NCI-H2171 (cell line): ENCODE results near the gene COL23A1.

Experiments
- DNase-seq: peaks from one replicate; lab custom pipeline; 2025; lab: John Stamatoyannopoulos, UW

Gene COL23A1

DNA sequence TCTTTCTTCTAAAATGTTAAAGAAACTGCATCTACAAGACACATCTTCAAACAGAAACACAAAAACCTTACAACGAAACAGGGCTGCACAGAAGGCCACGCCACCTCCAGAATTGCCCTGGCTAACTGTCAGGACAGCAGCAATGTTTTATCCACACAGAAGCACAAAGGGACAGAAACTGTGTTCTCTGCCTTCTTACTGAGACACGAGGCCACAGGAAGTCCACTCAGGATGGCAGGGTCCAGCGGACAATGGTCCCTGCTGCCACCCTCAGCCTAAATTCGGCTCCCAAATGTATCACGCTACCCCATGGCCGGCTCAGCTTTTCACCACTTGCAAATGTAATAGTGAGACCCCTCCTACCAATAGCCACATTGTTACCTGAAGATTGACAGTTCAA is 197.8 kb downstream of the COL23A1 start:
- DNase-seq, result no peak

DNA sequence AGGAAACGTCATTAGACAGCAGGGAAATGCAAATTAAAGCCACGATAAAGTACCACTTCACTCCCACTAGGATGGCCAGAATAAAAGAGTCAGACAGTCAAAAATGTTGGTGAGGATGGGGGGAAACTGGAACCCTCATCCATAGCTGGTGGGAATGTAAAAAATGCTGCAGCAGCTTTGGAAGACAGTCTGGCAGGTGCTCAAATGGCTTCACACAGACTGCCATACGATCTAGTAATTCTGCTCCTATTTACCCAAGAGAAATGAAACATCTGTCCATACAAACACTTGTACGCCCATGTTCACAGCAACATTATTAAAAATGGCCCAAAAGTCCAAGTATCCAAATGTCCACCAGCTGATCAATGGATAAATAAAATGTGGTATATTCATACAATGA is 198.7 kb downstream of the COL23A1 start:
- DNase-seq, result peak; percentile 50

DNA sequence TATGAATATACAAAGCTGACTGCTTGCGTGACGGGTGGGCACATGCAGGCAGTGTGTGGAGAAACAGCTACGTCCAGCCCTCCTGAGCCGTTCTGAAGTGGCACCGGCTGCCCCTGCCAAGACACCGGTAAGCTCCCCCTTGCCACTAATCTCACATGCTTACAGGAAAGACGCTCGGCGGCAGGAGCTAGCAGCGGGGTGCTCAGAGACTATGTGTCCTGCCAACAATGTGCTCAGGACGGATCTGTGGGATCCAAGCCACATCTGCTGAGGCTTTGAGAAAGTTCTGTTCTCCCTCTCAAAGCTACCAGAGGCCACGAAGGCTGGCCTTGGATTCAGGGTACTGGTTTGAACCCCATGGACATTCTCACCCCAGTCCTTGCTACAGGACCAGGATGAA is 200.4 kb downstream of the COL23A1 start:
- no peak for DNase-seq

GRCh38 chr5:178389026-178389729 is 201.0 kb downstream of the COL23A1 start:
- no peak for DNase-seq

GRCh38 chr5:178388386-178389025 is 201.7 kb downstream of the COL23A1 start:
- DNase-seq, result no peak

- no peak for DNase-seq
Observed at GRCh38 chr5:178387856-178388190, 202.4 kb downstream of the COL23A1 start.

- DNase-seq, result no peak
Observed at GRCh38 chr5:178387061-178387855, 202.9 kb downstream of the COL23A1 start.

DNA sequence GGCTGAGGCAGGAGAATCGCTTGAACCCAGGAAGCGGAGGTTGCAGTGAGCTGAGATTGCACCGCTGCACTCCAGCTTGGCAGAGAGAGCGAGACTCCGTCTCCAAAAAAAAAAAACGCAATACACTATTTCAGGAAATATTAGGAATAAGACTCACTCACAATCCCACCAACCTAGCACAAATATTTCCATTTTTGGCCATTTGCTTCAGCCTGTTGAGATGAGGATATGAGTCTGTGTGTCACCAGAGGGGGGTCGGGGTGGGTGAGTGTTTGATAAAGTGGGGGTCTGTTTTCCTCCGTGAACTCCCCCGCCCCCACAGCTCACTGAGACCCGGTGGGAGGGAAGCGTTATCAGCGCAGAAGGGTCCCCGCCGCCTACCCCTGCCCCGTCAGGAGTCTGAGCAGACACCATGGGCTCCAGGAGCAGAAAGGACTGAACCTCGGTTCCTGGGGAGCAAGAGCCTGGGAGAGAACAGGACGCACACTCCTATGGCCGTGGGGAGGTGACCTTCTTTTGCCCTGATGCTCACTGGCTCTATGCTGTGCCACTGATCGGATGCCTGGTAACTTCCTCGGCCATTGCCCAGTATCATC is 203.8 kb downstream of the COL23A1 start:
- DNase-seq, result no peak

DNA sequence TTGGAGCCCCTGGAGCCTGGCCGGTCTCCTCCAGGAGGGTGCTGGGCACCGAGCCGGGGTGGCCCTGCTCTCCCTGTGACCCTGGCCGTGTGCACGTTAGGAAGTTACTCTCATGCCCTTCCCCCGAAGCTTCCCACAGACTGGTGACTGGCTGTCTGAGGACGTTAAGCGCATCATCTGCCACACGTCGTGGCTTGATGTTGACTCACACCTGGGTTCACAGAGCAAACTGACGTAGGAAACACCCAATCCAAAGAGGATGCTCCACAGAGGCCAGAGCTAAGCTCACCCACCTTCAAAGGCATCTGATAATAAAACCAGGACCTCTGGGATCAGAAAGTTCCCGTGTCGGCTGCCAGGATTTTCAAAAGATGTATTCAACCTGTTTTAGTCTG is 204.7 kb downstream of the COL23A1 start:
- DNase-seq, result no peak

DNA sequence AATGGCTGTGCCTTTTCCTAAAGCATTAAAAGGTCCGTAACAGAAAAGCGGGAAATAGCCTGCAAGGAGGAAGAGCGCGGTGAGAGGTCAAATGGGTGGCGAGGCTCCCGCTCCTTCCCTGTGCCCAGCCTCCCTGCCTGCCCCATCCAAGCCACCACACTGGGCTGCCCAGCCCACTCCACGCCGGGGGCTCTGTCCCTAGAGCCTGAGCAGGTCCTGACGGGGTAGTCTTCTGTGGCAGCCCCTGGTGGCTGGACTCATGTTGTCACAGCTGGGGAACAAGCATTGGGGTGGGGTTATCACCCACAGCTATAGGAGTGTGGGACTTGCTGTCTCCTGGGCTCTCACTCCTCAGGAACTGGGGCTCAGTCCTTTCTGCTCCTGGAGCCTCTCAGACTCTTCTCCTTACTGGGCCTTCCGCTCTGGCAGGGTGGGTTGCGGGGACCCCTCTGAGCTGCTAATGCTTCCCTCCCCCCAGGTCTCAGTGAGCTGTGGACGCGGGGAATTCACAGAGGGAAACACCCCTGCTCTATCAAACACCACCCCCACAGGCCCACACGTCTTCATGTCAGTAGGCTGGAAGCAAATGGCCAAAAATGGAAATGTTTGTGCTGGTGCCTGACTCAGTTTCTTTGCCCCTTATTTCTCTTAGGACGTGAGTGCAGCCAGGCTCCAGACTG is 205.2 kb downstream of the COL23A1 start:
- no peak for DNase-seq

DNA sequence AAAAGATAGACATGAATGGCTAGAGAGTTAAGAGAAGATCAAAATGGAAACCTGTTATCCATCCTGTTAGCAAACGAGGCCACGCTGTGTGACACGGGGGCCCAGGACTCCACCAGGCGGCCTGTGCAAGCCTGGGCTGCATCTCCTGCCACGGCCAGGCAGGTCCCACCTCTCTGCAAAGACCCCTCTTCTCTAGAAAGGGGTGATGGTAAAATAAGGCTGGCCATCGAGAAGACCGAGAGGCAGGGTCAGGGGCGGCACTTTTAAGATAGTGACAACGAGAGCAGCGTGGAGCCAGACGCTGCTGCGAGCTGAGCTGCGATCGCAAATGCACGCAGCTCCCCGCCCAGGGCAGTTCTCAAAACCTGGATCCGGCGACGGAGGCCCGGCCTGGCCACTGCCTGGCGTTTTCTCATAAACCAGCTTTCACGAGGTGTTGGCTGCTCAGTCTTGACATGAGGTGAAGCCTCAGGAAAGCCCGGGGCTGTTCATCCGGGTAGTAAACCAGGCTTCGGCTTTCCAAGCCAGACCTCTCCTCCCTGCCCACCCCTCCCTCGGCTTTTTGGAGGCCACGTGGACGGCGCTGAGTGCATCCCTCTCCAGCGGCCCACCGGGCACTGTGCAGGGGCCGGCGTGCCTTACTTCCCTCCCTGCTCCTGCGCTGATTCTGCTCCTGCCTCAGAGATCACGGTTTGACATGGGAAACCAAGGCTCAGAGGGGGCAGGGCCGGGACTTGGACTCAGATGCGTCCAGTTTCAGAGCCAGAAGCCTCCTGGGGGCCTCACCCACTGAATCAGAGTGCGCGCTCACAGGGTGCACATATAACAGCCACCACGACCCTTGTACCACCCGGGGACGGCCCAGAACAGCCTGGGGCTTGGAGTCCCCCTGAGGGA is 206.0 kb downstream of the COL23A1 start:
- DNase-seq, result no peak

GRCh38 chr5:178383301-178383918 is 206.8 kb downstream of the COL23A1 start:
- DNase-seq, result no peak

DNA sequence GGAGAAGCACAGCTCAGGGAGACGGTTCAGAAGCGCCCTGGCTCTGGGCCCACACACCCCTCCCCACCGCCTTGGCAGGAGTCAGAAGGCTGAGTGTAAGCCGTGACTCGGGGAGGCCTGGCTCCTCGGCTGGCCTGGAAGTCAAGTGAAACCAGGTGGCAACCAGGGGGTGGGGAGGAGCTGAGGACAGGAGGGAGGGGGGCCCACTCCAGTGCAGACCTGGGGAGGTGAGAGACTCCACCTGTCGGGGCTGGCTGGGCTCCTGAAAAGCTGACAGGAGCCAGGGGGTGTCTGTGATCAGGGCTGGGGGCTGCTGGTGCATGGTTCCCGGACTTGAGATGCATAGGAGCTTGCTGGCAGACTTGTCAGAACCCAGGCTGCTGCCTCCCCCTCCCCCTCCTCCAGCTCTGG is 207.4 kb downstream of the COL23A1 start:
- peak; percentile 55 for DNase-seq

DNA sequence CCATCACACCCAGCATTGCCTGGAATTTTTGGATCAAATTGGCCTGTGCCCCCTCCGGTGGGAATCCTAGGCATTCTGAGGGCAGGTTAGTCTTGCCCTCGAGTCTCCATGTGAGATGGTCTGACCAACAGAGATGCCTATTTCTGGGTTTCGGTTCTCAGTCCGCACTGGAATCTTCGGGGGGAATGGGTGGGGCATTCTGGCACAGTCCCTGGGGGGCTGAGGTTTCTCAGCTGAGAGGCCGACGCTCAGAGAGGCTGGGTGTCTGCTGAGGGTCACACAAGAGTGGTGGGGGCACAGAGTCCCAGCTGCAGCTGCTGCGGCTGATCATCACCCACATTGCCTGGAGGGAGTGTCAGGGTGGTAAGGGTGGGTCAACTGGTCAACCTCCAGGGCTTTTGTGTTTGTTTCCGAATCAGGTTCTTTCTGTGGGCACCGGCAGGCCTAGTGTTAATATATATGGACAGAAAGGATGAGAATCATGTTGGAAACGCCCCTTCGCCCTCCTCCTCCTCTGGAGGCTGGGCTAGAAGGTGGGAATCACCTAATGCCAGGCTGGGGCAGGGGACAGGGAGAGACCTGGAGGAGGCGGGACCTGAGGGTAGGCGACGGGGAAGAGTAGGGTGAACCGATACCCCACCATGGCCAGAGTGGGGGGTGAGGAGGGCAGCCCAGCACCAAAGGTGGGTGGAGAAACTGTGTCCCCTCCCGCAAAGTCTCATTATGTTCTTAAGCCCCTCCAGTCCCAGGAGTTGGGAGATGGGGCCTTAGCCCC is 208.1 kb downstream of the COL23A1 start:
- DNase-seq, result no peak

DNA sequence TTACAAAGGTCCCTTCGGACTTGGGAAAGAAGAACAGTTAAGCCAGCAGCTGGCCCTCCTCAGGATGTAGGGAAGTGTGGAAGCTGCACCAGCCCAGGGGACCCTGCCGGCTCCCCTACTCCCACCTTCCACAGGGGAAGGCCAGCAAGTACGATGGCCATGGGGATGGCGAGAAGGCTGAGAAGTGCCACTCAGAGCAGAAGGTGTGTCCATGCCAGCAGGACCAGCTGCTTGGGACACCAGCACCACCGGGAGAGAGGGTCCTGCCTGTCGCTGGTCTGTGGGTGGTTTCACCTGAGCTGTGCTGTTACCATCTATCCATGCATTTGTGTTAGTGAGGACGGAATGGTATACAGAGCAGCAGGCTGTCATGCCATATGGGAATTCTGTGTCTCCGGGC is 209.0 kb downstream of the COL23A1 start:
- no peak for DNase-seq

- DNase-seq, result no peak
Observed at GRCh38 chr5:178380541-178381074, 209.6 kb downstream of the COL23A1 start.

DNA sequence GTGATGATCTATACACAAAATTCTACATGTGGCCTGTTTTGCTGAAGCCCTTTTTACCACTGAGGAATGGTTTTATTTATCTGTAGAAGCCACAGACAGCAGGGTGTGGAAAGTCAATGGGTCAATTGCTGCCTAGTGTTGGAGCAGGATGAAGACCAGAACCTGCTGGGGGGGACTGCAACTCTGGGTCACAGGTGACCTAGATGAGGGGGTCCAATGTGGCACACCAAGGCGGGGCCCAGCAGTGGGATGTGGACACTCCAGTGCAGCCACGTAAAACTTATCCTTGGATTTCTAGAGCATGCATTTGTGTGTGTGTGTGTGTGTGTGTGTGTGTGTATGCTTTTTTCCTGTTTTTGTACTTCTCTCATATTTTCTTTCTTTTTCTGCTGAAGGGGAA is 210.1 kb downstream of the COL23A1 start:
- DNase-seq, result no peak

DNA sequence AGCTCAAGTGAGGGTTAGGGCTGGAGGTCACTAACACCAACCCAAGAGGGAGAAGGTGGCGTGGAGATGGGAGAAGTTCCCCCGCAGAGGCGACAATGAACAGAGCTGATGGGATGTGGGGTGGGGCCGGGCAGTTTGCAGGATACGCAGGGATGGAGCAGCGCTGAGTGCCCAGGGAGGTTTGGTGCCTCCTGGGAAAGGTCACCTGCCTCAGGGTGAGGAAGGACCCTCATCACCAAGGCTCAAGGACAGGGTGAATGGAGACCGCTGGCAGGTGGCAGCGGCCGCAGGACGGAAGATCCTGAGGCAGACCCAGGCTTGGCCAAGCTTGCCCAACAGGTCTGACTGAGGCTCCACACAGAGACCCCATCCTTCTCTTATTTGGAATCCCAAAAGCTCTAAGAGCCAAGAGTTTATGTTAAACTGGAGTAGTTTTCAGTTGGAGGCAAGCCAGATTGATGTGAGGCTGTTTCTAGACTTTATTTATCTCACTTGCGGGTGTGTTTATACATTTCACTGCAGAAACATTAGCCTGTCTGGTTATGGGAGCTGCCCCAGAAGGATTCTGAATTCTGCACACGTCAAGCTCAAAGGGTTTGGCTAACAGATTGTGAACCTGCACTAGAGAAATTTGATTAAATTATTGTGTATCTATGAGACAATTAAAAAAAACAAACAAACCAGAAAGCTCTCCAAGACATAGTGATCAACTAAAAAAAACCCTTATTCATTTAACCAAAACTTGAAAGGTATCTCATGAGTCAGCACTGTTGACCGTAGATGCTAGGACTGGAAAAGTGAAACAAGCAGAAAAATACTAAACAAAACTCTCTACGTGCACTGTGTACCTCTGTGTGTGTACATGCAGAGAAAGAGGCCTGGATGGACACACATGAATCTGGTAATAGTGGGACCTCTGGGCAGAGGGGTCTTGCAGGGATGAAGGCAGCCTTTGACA is 211.4 kb downstream of the COL23A1 start:
- DNase-seq, result no peak
